Endodermal cell (in vitro differentiated cells): ENCODE results near the gene CPZ. TPM values are rescaled to one million over a fixed set of nuclear protein-coding genes. Genes with fewer than 3 reads are reported as not detected.

Experiments used
- DNase-seq: peaks from one replicate; pipeline ENCODE4 v3.0.0-alpha.2; 2017
- H3K27ac ChIP-seq: 2 replicates; pipeline ENCODE4 v1.5.1; 2013; ENCODE audit warnings: mild to moderate bottlenecking, low read depth, low read length, moderate library complexity
- H3K27me3 ChIP-seq: 2 replicates; pipeline ENCODE4 v1.6.1; 2013; ENCODE audit warnings: mild to moderate bottlenecking, low read length, moderate library complexity; ENCODE audit not compliant: insufficient read depth, control insufficient read depth, poor library complexity, severe bottlenecking
- H3K36me3 ChIP-seq: 2 replicates; pipeline ENCODE4 v1.7.0; 2013; ENCODE audit warnings: mild to moderate bottlenecking, low read length, moderate library complexity; ENCODE audit not compliant: control insufficient read depth, insufficient read depth
- H3K4me1 ChIP-seq: one replicate; pipeline ENCODE4 v1.7.0; 2013; ENCODE audit warnings: low read length; ENCODE audit not compliant: control insufficient read depth, insufficient read depth
- H3K4me3 ChIP-seq: 2 replicates; pipeline ENCODE4 v1.5.1; 2013; ENCODE audit warnings: mild to moderate bottlenecking, low read length, moderate library complexity
- H3K9ac ChIP-seq: 2 replicates; pipeline ENCODE4 v1.6.1; 2013; ENCODE audit warnings: mild to moderate bottlenecking, low read length, moderate library complexity; ENCODE audit not compliant: poor library complexity, severe bottlenecking; ENCODE audit errors: extremely low read depth
- H3K9me3 ChIP-seq: 2 replicates; pipeline ENCODE4 v1.6.1; 2013; ENCODE audit warnings: mild to moderate bottlenecking, low read length, moderate library complexity; ENCODE audit not compliant: control insufficient read depth
- H3K27ac Mint-ChIP-seq: 2 replicates; pipeline ENCODE4 v1.8.0; 2020; ENCODE audit warnings: mixed read lengths
- H3K27me3 Mint-ChIP-seq: 2 replicates; pipeline ENCODE4 v1.8.0; 2021; ENCODE audit warnings: mild to moderate bottlenecking, mixed read lengths; ENCODE audit not compliant: insufficient read depth
- H3K36me3 Mint-ChIP-seq: 2 replicates; pipeline ENCODE4 v1.8.0; 2020; ENCODE audit warnings: low read depth, mixed read lengths
- H3K4me1 Mint-ChIP-seq: 2 replicates; pipeline ENCODE4 v1.8.0; 2020; ENCODE audit warnings: mixed read lengths
- H3K4me3 Mint-ChIP-seq: 2 replicates; pipeline ENCODE4 v1.8.0; 2020; ENCODE audit warnings: mild to moderate bottlenecking, moderate library complexity, mixed read lengths
- H3K9me3 Mint-ChIP-seq: 2 replicates; pipeline ENCODE4 v1.8.0; 2020; ENCODE audit warnings: mild to moderate bottlenecking, mixed read lengths
- WGBS, 2 experiments: methylation state at CpG; one replicate each; pipeline versions ENCODE4 v1.1.5 to v1.1.7; 2013; ENCODE audit warnings: missing lambda C conversion rate in 2 of 2, mixed read lengths in 1 of 2; ENCODE audit not compliant: insufficient coverage in 1 of 2, insufficient read length in 1 of 2; 5-methylcytosine and 5-hydroxymethylcytosine counted together
- total RNA-seq, 2 donors: library from RNA; stranded (reverse); fragmentation: NEBNext Ultra II Directional in 1 of 2; extraction: Animal tissue kit (Norgen Biotek cat#: 25700) in 1 of 2; gene quantifications; 2 replicates in 1 of 2; 3 replicates in 1 of 2; pipeline ENCODE4 v1.2.1, GENCODE V29; 2021
- TF ChIP-seq, protein P1 (sequence below): fragments of 200-600 bp; sonication (generic); conservative IDR thresholded peaks from 2 replicates; pipeline ENCODE4 v1.5.0; 2021; ENCODE audit warnings: antibody characterized with exemption, mild to moderate bottlenecking

The CPZ gene
- total RNA-seq, 2 donors from 2014 or later: 23.9 to 33.6 TPM

DNA sequence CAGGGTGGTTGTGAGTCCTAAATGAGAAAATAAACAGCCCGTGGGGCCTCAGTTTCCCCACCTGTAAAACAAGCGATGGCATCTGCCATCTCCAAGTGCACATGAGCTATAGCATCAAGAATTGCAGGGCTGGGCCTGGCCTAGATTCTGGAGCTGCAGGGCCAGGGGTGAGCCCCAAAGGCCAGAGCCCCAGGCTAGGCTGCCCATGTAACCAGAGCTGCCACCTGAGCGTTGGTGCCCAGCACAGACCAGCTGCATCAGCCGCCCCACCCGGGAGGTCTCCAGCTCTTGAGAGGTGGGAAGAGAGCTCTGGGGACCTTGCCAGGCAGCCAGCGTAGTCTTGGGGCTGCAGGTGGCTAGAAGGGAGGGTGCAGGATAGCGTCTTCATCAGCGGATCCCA lies 39.3 kb upstream of the CPZ start:
- Histone ChIP-seq H3K9me3 (no peaks in the 10 kb centered on the region), H3K27me3 (no peaks in the 10 kb centered on the region), H3K27ac (no peak overlapping the region), H3K4me1 (peaks cover 9% of the 10 kb centered on the region), H3K36me3 (no peaks in the 10 kb centered on the region), H3K9ac (no peak overlapping the region), H3K4me3 (no peak overlapping the region)
- Mint-ChIP-seq H3K4me1 (peaks cover 17% of the 10 kb centered on the region), H3K27ac (no peak overlapping the region), H3K27me3 (no peaks in the 10 kb centered on the region), H3K36me3 (no peaks in the 10 kb centered on the region), H3K9me3 (no peaks in the 10 kb centered on the region), H3K4me3 (no peak overlapping the region)
- DNase-seq: no peak
- 86 to 93% methylated on average over 6 to 8 of the region's 8 CpGs for WGBS, 2 experiments
- TF ChIP-seq, protein P1, sequence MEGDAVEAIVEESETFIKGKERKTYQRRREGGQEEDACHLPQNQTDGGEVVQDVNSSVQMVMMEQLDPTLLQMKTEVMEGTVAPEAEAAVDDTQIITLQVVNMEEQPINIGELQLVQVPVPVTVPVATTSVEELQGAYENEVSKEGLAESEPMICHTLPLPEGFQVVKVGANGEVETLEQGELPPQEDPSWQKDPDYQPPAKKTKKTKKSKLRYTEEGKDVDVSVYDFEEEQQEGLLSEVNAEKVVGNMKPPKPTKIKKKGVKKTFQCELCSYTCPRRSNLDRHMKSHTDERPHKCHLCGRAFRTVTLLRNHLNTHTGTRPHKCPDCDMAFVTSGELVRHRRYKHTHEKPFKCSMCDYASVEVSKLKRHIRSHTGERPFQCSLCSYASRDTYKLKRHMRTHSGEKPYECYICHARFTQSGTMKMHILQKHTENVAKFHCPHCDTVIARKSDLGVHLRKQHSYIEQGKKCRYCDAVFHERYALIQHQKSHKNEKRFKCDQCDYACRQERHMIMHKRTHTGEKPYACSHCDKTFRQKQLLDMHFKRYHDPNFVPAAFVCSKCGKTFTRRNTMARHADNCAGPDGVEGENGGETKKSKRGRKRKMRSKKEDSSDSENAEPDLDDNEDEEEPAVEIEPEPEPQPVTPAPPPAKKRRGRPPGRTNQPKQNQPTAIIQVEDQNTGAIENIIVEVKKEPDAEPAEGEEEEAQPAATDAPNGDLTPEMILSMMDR: no peak

DNA sequence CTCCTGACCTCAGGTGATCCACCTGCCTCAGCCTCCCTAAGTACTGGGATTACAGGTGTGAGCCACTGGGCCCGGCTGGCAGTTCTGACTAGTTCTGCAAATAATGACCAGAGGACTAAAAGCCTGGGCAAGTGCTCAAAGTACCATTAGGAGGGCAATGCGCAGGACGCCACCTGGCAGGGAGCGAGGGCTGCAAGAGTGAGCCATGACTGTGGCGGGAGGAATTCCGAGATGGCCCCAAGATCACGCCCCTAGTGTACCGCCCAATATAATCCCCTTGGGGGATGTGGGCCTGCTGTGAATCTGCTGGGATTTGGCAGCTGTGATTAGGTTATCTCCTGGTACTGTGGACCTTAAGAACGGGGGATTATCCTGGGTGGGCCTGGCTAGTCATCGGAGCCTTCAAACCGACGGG lies 38.6 kb upstream of the CPZ start:
- Histone ChIP-seq H3K27me3 (no peaks in the 10 kb centered on the region), H3K9me3 (no peaks in the 10 kb centered on the region), H3K9ac (no peak overlapping the region), H3K36me3 (no peaks in the 10 kb centered on the region), H3K27ac (no peak overlapping the region), H3K4me1 (peaks cover 12% of the 10 kb centered on the region), H3K4me3 (no peak overlapping the region)
- Mint-ChIP-seq H3K27ac (no peak overlapping the region), H3K4me1 (peaks cover 20% of the 10 kb centered on the region), H3K27me3 (no peaks in the 10 kb centered on the region), H3K4me3 (no peak overlapping the region), H3K9me3 (no peaks in the 10 kb centered on the region), H3K36me3 (no peaks in the 10 kb centered on the region)
- 79 to 83% methylated on average over 7 to 12 of the region's 12 CpGs for WGBS, 2 experiments
- TF ChIP-seq, protein P1: no peak
- DNase-seq: peak; percentile 72

DNA sequence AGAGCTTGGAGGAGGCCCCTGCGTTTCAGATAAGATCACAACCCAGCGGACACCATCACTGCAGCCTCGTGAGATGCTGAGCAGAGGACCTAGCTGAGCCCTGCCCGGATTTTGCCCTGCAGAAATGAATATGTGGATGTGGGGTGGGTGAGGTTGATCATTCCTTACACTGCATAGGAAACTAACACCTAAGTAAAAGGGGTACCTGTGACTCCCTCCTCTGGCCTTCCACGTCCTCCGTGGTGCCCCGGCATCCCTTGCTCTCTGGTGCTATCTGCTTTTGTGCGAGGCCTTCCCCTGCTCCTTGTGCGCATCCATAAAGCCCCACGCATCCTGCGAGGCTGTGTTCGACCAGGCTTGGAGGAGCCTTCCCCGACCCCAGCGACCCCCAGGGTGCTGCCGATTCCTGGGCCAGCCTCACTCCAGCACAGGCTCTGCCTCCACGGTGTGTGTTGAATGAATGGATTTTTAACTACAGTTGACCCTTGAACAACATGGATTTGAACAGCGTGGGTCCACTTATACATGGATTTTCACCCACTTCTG lies 37.9 kb upstream of the CPZ start:
- DNase-seq: no peak
- Histone ChIP-seq H3K4me3 (no peak overlapping the region), H3K9ac (no peak overlapping the region), H3K36me3 (no peaks in the 10 kb centered on the region), H3K27ac (no peak overlapping the region), H3K27me3 (no peaks in the 10 kb centered on the region), H3K9me3 (no peaks in the 10 kb centered on the region), H3K4me1 (peaks cover 12% of the 10 kb centered on the region)
- Mint-ChIP-seq H3K4me1 (peaks cover 27% of the 10 kb centered on the region), H3K27ac (peak overlapping the region; percentile 52), H3K27me3 (no peaks in the 10 kb centered on the region), H3K4me3 (no peak overlapping the region), H3K9me3 (no peaks in the 10 kb centered on the region), H3K36me3 (no peaks in the 10 kb centered on the region)
- TF ChIP-seq, protein P1: no peak
- WGBS, 2 experiments: 94 to 95% methylated on average over 16 to 17 of the region's 17 CpGs
